SKM-1 treated with dmso at 0.1 percent for 144 hours (cell line): ENCODE results near the gene CCT7.
A peak's percentile ranks its signal among the peaks of the same experiment; 100 is the strongest.
"Not testable (repeated sequence)": the region's sequence is repeated elsewhere in the genome, so short reads cannot be mapped to it uniquely, and the experiment has no call there.

Experiments used
- DNase-seq: peaks from one replicate; lab custom pipeline; 2025; ENCODE audit not compliant: unreplicated experiment; lab: John Stamatoyannopoulos, UW

The CCT7 gene

GRCh38 chr2:73254343-73255006 lies 20.4 kb downstream of the CCT7 start:
- DNase-seq, result no peak

- no peak for DNase-seq
Measured at GRCh38 chr2:73255007-73255644, 21.0 kb downstream of the CCT7 start.

GRCh38 chr2:73255907-73256617 lies 22.0 kb downstream of the CCT7 start:
- no peak for DNase-seq

- DNase-seq, result no peak
Measured at GRCh38 chr2:73256618-73256922, 22.5 kb downstream of the CCT7 start.

GRCh38 chr2:73257021-73257420 lies 22.9 kb downstream of the CCT7 start:
- no peak for DNase-seq

GRCh38 chr2:73257425-73258125 lies 23.5 kb downstream of the CCT7 start:
- DNase-seq, result peak; percentile 81

GRCh38 chr2:73258186-73258912 lies 24.2 kb downstream of the CCT7 start:
- DNase-seq, result no peak

- no peak for DNase-seq
Measured at GRCh38 chr2:73258913-73259215, 24.8 kb downstream of the CCT7 start.

- DNase-seq, result no peak
Measured at GRCh38 chr2:73259276-73259675, 25.2 kb downstream of the CCT7 start.

- DNase-seq, result no peak
Measured at GRCh38 chr2:73259704-73260337, 25.7 kb downstream of the CCT7 start.

GRCh38 chr2:73260338-73260984 lies 26.4 kb downstream of the CCT7 start:
- DNase-seq, result peak; percentile 41

GRCh38 chr2:73262108-73262651 lies 28.1 kb downstream of the CCT7 start:
- no peak for DNase-seq

GRCh38 chr2:73262691-73263429 lies 28.8 kb downstream of the CCT7 start:
- not testable (repeated sequence) for DNase-seq

GRCh38 chr2:73263540-73264331 lies 29.6 kb downstream of the CCT7 start:
- no peak for DNase-seq

GRCh38 chr2:73264332-73264606 lies 30.2 kb downstream of the CCT7 start:
- DNase-seq, result no peak

- DNase-seq, result no peak
Measured at GRCh38 chr2:73264783-73265182, 30.7 kb downstream of the CCT7 start.

GRCh38 chr2:73265298-73266060 lies 31.4 kb downstream of the CCT7 start:
- no peak for DNase-seq
